MM.1S (cell line): ENCODE data around the gene C9orf153.

Experiments
- DNase-seq: peaks from one replicate; pipeline ENCODE4 v3.0.0-alpha.2; 2015
- H2AFZ ChIP-seq: fragments of 300-600 bp; sonication (generic); 2 replicates; pipeline ENCODE4 v1.6.0; 2016; ENCODE audit warnings: antibody characterized with exemption, low read length
- H3F3A ChIP-seq: fragments of 300-600 bp; sonication (generic); 2 replicates; pipeline ENCODE4 v1.6.1; 2016; ENCODE audit warnings: mild to moderate bottlenecking, antibody characterized with exemption, low read length, moderate library complexity, mixed read lengths; ENCODE audit not compliant: insufficient read depth
- H3K27ac ChIP-seq: fragments of 300-600 bp; sonication (generic); 2 replicates; pipeline ENCODE4 v1.5.1; 2016; ENCODE audit warnings: mild to moderate bottlenecking, low read length
- H3K27me3 ChIP-seq: fragments of 300-600 bp; sonication (generic); replicated peaks from 2 replicates; pipeline ENCODE4 v1.6.0; 2016; ENCODE audit warnings: low read length; ENCODE audit not compliant: insufficient read depth
- H3K36me3 ChIP-seq: fragments of 300-600 bp; sonication (generic); replicated peaks from 2 replicates; pipeline ENCODE4 v1.6.1; 2016; ENCODE audit warnings: mild to moderate bottlenecking, low read length, mixed read lengths; ENCODE audit not compliant: insufficient read depth
- H3K4me1 ChIP-seq: fragments of 300-600 bp; sonication (generic); 2 replicates; pipeline ENCODE4 v1.6.1; 2016; ENCODE audit warnings: low read length, mixed read lengths
- H3K4me2 ChIP-seq: fragments of 300-600 bp; sonication (generic); 2 replicates; pipeline ENCODE4 v1.6.0; 2016; ENCODE audit warnings: low read depth, low read length
- H3K4me3 ChIP-seq: fragments of 300-600 bp; sonication (generic); 2 replicates; pipeline ENCODE4 v1.5.1; 2016; ENCODE audit warnings: low read length, mixed read lengths
- H3K79me2 ChIP-seq: fragments of 300-600 bp; sonication (generic); 2 replicates; pipeline ENCODE4 v1.6.1; 2016; ENCODE audit warnings: mixed run types, low read length, mixed read lengths
- H3K9ac ChIP-seq: fragments of 300-600 bp; sonication (generic); 2 replicates; pipeline ENCODE4 v1.6.1; 2016; ENCODE audit warnings: low read length, mixed read lengths
- H3K9me2 ChIP-seq: fragments of 300-600 bp; sonication (generic); replicated peaks from 2 replicates; pipeline ENCODE4 v1.6.1; 2016; ENCODE audit warnings: mild to moderate bottlenecking, low read length, mixed read lengths; ENCODE audit not compliant: insufficient read depth
- H3K9me3 ChIP-seq: fragments of 300-600 bp; sonication (generic); replicated peaks from 2 replicates; pipeline ENCODE4 v1.6.1; 2016; ENCODE audit warnings: mild to moderate bottlenecking, low read length, mixed read lengths; ENCODE audit not compliant: insufficient read depth
- H4K20me1 ChIP-seq: fragments of 300-600 bp; sonication (generic); 2 replicates; pipeline ENCODE4 v1.6.1; 2016; ENCODE audit warnings: mild to moderate bottlenecking, low read length, moderate library complexity, mixed read lengths; ENCODE audit not compliant: insufficient read depth
- CTCF ChIP-seq: fragments of 300-600 bp; sonication (generic); IDR thresholded peaks from 2 replicates; pipeline ENCODE4 v1.5.1; 2016; ENCODE audit warnings: antibody characterized with exemption, low read length, mixed read lengths
- EZH2 ChIP-seq: fragments of 300-600 bp; sonication (generic); optimal IDR thresholded peaks from 2 replicates; pipeline ENCODE3; 2017; ENCODE audit warnings: low read depth, mild to moderate bottlenecking, antibody characterized with exemption, low read length, mixed read lengths
- EZH2phosphoT487 ChIP-seq: fragments of 300-600 bp; sonication (generic); IDR thresholded peaks from 2 replicates; pipeline ENCODE4 v1.6.1; 2018; ENCODE audit warnings: antibody characterized with exemption, low read length

C9orf153 gene

GRCh38 chr9:86252870-86253269 lies 6.6 kb downstream of the C9orf153 start:
- Histone ChIP-seq H2AFZ (no peak overlapping the region), H3K27ac (no peak overlapping the region), H3F3A (no peaks in the 10 kb centered on the region), H3K4me1 (no peaks in the 10 kb centered on the region), H3K9me2 (no peaks in the 10 kb centered on the region), H3K79me2 (no peaks in the 10 kb centered on the region), H3K36me3 (no peaks in the 10 kb centered on the region), H3K4me2 (no peak overlapping the region), H4K20me1 (no peaks in the 10 kb centered on the region), H3K9me3 (no peaks in the 10 kb centered on the region), H3K4me3 (no peak overlapping the region), H3K27me3 (no peaks in the 10 kb centered on the region), H3K9ac (no peak overlapping the region)
- no peak for DNase-seq
- TF ChIP-seq EZH2, result no peak
- TF ChIP-seq EZH2phosphoT487, result no peak
- TF ChIP-seq CTCF, result no peak

GRCh38 chr9:86250123-86250522 lies 9.3 kb downstream of the C9orf153 start:
- DNase-seq, result no peak
- Histone ChIP-seq H3F3A (no peaks in the 10 kb centered on the region), H3K27ac (no peak overlapping the region), H3K9ac (no peak overlapping the region), H3K4me2 (no peak overlapping the region), H2AFZ (no peak overlapping the region), H3K9me2 (no peaks in the 10 kb centered on the region), H4K20me1 (no peaks in the 10 kb centered on the region), H3K9me3 (no peaks in the 10 kb centered on the region), H3K79me2 (no peaks in the 10 kb centered on the region), H3K27me3 (no peaks in the 10 kb centered on the region), H3K4me1 (no peaks in the 10 kb centered on the region), H3K4me3 (no peak overlapping the region), H3K36me3 (no peaks in the 10 kb centered on the region)
- TF ChIP-seq EZH2phosphoT487 (no peak), EZH2 (no peak)

- Histone ChIP-seq H2AFZ (no peak overlapping the region), H3K4me1 (no peaks in the 10 kb centered on the region), H3K36me3 (no peaks in the 10 kb centered on the region), H3K27me3 (no peaks in the 10 kb centered on the region), H3K9me2 (no peaks in the 10 kb centered on the region), H3F3A (no peaks in the 10 kb centered on the region), H3K79me2 (no peaks in the 10 kb centered on the region), H4K20me1 (no peaks in the 10 kb centered on the region), H3K9ac (no peak overlapping the region), H3K4me2 (no peak overlapping the region), H3K27ac (no peak overlapping the region), H3K9me3 (no peaks in the 10 kb centered on the region), H3K4me3 (no peak overlapping the region)
- no peak for DNase-seq
- TF ChIP-seq EZH2 (no peak), EZH2phosphoT487 (no peak), CTCF (no peak)
These were observed 10.7 kb downstream of the C9orf153 start for GRCh38 chr9:86248746-86249145.

- no peak for DNase-seq
- H2AFZ ChIP-seq, result no peak overlapping the region
- no peaks in the 10 kb centered on the region for H4K20me1 ChIP-seq
- no peaks in the 10 kb centered on the region for H3K36me3 ChIP-seq
- H3K9me2 ChIP-seq, result no peaks in the 10 kb centered on the region
- no peaks in the 10 kb centered on the region for H3K4me1 ChIP-seq
- H3K27ac ChIP-seq, result no peak overlapping the region
- no peaks in the 10 kb centered on the region for H3K79me2 ChIP-seq
- no peak for TF ChIP-seq EZH2
- TF ChIP-seq CTCF, result no peak
- TF ChIP-seq EZH2phosphoT487, result no peak
- no peaks in the 10 kb centered on the region for H3F3A ChIP-seq
- no peaks in the 10 kb centered on the region for H3K27me3 ChIP-seq
- no peak overlapping the region for H3K4me3 ChIP-seq
- no peak overlapping the region for H3K9ac ChIP-seq
- H3K9me3 ChIP-seq, result no peaks in the 10 kb centered on the region
- H3K4me2 ChIP-seq, result no peak overlapping the region
These were observed 12.7 kb downstream of the C9orf153 start for GRCh38 chr9:86246752-86247161.
